ENCODE measurements around the gene GBX2. TPM values are rescaled to one million over a fixed set of nuclear protein-coding genes. Genes with fewer than 3 reads are reported as not detected.

The GBX2 gene
- total and polyA plus RNA-seq, 2 experiments from 2014 or later = 0.99 to 1.3 TPM

GRCh38 chr2:236200378-236200777 is 32.2 kb upstream of the GBX2 start (continued):
- TF ChIP-seq ZNF462 (CRISPR knock-in tag; IDR thresholded peaks at IDR 0.05) (no peak), REST (IDR thresholded peaks at IDR 0.05; ENCODE audit: unreplicated experiment) (no peak), CTCF (conservative IDR thresholded peaks at IDR 0.05; ENCODE audit: low read depth in 2 of 2) (no peak), NANOG (IDR thresholded peaks at IDR 0.05; ENCODE audit: borderline replicate concordance) (no peak), ZNF331 (CRISPR knock-in tag; IDR thresholded peaks at IDR 0.05; ENCODE audit: low read depth) (no peak), JUNB (IDR thresholded peaks at IDR 0.05; ENCODE audit: unreplicated experiment) (no peak), CREB1 (CRISPR knock-in tag; IDR thresholded peaks at IDR 0.05; ENCODE audit: low read depth) (no peak), EZH2 (IDR thresholded peaks at IDR 0.05; ENCODE audit: low read depth, unreplicated experiment) (no peak), ZNF114 (CRISPR knock-in tag; IDR thresholded peaks at IDR 0.05) (no peak)
